ENCODE data around the gene RPN1. TPM values are rescaled to one million over a fixed set of nuclear protein-coding genes. Genes with fewer than 3 reads are reported as not detected.
"Not testable (repeated sequence)": the region's sequence is repeated elsewhere in the genome, so short reads cannot be mapped to it uniquely, and the experiment has no call there.

Gene RPN1
- total and polyA plus RNA-seq, 2 donors (not counting 1 experiment from before 2014, with no cell fraction given): 40.4 to 80.6 TPM

GRCh38 chr3:128590948-128591347 lies 59.7 kb downstream of the RPN1 start:
- DNase-seq: no peak

GRCh38 chr3:128589985-128590384 lies 60.6 kb downstream of the RPN1 start:
- H4K20me1 ChIP-seq (ENCODE audit: control insufficient read depth, insufficient read depth, low read length, poor library complexity, severe bottlenecking); H3K9me3 ChIP-seq (ENCODE audit: control extremely low read depth in 1 of 3, control insufficient read depth in 2 of 3, insufficient read depth in 1 of 3, low read length in 2 of 3); intact Hi-C loops (cut with micrococcal nuclease); H3K4me3 Mint-ChIP-seq; ATAC-seq (ENCODE audit: low read depth); H3K27me3 ChIP-seq (replicated peaks in 1 of 4; ENCODE audit: control extremely low read depth in 1 of 4, control insufficient read depth in 3 of 4, insufficient read depth in 4 of 4, low read length in 3 of 4); H3K4me1 ChIP-seq (ENCODE audit: control insufficient read depth in 2 of 2, insufficient read depth in 2 of 2, low read length in 2 of 2); H3K27ac Mint-ChIP-seq; H2AFZ ChIP-seq (ENCODE audit: insufficient read depth, low read depth, low read length, poor library complexity, severe bottlenecking); H3K36me3 ChIP-seq (replicated peaks in 1 of 2; ENCODE audit: control extremely low read depth in 1 of 2, control insufficient read depth in 1 of 2, extremely low read depth in 1 of 2, insufficient read depth in 2 of 2, low read length in 1 of 2); H3K27ac ChIP-seq (ENCODE audit: low read length in 2 of 2); H3K9ac ChIP-seq (ENCODE audit: low read length); CTCF ChIA-PET; DNase-seq; H3K27me3 Mint-ChIP-seq; H3K79me2 ChIP-seq (ENCODE audit: control insufficient read depth, insufficient read depth, low read length); H3K4me3 ChIP-seq (ENCODE audit: control extremely low read depth in 1 of 5, extremely low read depth in 1 of 5, insufficient read depth in 1 of 5, low read depth in 2 of 5, low read length in 4 of 5); POLR2A ChIA-PET; H3K4me2 ChIP-seq (replicated peaks; ENCODE audit: low read depth, low read length, poor library complexity, severe bottlenecking); H3K4me1 Mint-ChIP-seq; H3K9me3 Mint-ChIP-seq (ENCODE audit: insufficient read depth): not testable (repeated sequence)
- no CpG with 5 or more reads among the region's 1 CpG for WGBS (ENCODE audit: insufficient coverage)

More at GRCh38 chr3:128590948-128591347, 59.7 kb downstream of the RPN1 start:
- ChIA-PET POLR2A (no interaction called here), CTCF (no interaction called here)
- no peak overlapping the region for H3K4me2 ChIP-seq (replicated peaks; ENCODE audit: low read depth, low read length, poor library complexity, severe bottlenecking)
- H3K4me1 ChIP-seq (ENCODE audit: control insufficient read depth in 2 of 2, insufficient read depth in 2 of 2, low read length in 2 of 2): no peaks in the 10 kb centered on the region
- H4K20me1 ChIP-seq (ENCODE audit: control insufficient read depth, insufficient read depth, low read length, poor library complexity, severe bottlenecking): no peaks in the 10 kb centered on the region
- H3K9me3 ChIP-seq (ENCODE audit: control extremely low read depth in 1 of 3, control insufficient read depth in 2 of 3, insufficient read depth in 1 of 3, low read length in 2 of 3): peaks cover 0 to 4% (median 0%) of the 10 kb centered on the region in 3 donors
- H3K27ac Mint-ChIP-seq: no peak overlapping the region
- no peak for TF ChIP-seq EZH2 (IDR thresholded peaks at IDR 0.05; ENCODE audit: borderline replicate concordance, insufficient read depth, low read depth, low read length, poor library complexity, severe bottlenecking)
- no peak for TF ChIP-seq CTCF (IDR thresholded peaks at IDR 0.05)
- no peaks in the 10 kb centered on the region for H3K27me3 ChIP-seq (replicated peaks in 1 of 4; ENCODE audit: control extremely low read depth in 1 of 4, control insufficient read depth in 3 of 4, insufficient read depth in 4 of 4, low read length in 3 of 4)
- H3K4me3 Mint-ChIP-seq: no peak overlapping the region
- H3K9me3 Mint-ChIP-seq (ENCODE audit: insufficient read depth): peaks cover 3% of the 10 kb centered on the region
- WGBS (ENCODE audit: insufficient coverage): 95% methylated on average over 8 of the region's 8 CpGs
- H3K4me1 Mint-ChIP-seq: no peaks in the 10 kb centered on the region
- H3K9ac ChIP-seq (ENCODE audit: low read length): no peak overlapping the region
- no peaks in the 10 kb centered on the region for H3K36me3 ChIP-seq (replicated peaks in 1 of 2; ENCODE audit: control extremely low read depth in 1 of 2, control insufficient read depth in 1 of 2, extremely low read depth in 1 of 2, insufficient read depth in 2 of 2, low read length in 1 of 2)
- no peak overlapping the region for H3K4me3 ChIP-seq (ENCODE audit: control extremely low read depth in 1 of 5, extremely low read depth in 1 of 5, insufficient read depth in 1 of 5, low read depth in 2 of 5, low read length in 4 of 5)
- intact Hi-C loops (cut with micrococcal nuclease): no loop called here
- no peaks in the 10 kb centered on the region for H3K79me2 ChIP-seq (ENCODE audit: control insufficient read depth, insufficient read depth, low read length)
- no peak overlapping the region for H3K27ac ChIP-seq (ENCODE audit: low read length in 2 of 2)
- no peaks in the 10 kb centered on the region for H3K27me3 Mint-ChIP-seq
- ATAC-seq (ENCODE audit: low read depth): no peak
- H2AFZ ChIP-seq (ENCODE audit: insufficient read depth, low read depth, low read length, poor library complexity, severe bottlenecking): no peak overlapping the region

Data from B cell (primary cell).